Activated B cell treated with CpG ODN at 0.5 μM for 24 hours (primary cell): ENCODE data around the gene HS6ST1. TPM values are rescaled to one million over a fixed set of nuclear protein-coding genes. Genes with fewer than 3 reads are reported as not detected.

Experiments
- ATAC-seq: fragments of 200-7000 bp; cut with Tn5 transposase; one replicate; pipeline ENCODE4 v1.10.0; 2021; ENCODE audit warnings: low read depth, mild to moderate bottlenecking, moderate library complexity
- CTCF ChIA-PET: fragments of 350-600 bp; sonication (Branson Sonifier 250); formaldehyde crosslinking; loops from one replicate; lab custom pipeline; 2021; ENCODE audit warnings: antibody characterized with exemption; lab: Charles Lee
- POLR2A ChIA-PET: fragments of 350-600 bp; sonication (Branson Sonifier 250); formaldehyde crosslinking; loops from one replicate; lab custom pipeline; 2021; ENCODE audit warnings: antibody characterized with exemption; lab: Charles Lee
- DNase-seq: peaks from one replicate; pipeline ENCODE4 v3.0.0; 2022
- H3K27ac Mint-ChIP-seq: one replicate; pipeline ENCODE4 v1.8.0; 2020; ENCODE audit warnings: mixed read lengths
- H3K27me3 Mint-ChIP-seq: one replicate; pipeline ENCODE4 v1.8.0; 2021; ENCODE audit warnings: mixed read lengths
- H3K36me3 Mint-ChIP-seq: one replicate; pipeline ENCODE4 v1.8.0; 2021; ENCODE audit warnings: low read depth, mixed read lengths
- H3K4me1 Mint-ChIP-seq: one replicate; pipeline ENCODE4 v1.8.0; 2021; ENCODE audit warnings: mixed read lengths
- H3K4me3 Mint-ChIP-seq: one replicate; pipeline ENCODE4 v1.8.0; 2020; ENCODE audit warnings: mild to moderate bottlenecking, mixed read lengths
- H3K9me3 Mint-ChIP-seq: one replicate; pipeline ENCODE4 v1.8.0; 2020; ENCODE audit warnings: mixed read lengths
- intact Hi-C: fragments of 100-400 bp; cut with micrococcal nuclease; formaldehyde crosslinking; loops from one replicate; pipeline ENCODE4 v1.15.1; 2024
- total RNA-seq: library from RNA; stranded (reverse); gene quantifications from 2 replicates; pipeline ENCODE4 v1.2.3, GENCODE V29; 2022
- TF ChIP-seq, protein P1 (sequence below): fragments of 200-600 bp; IDR thresholded peaks from one replicate; pipeline ENCODE4 v1.8.0; 2022; ENCODE audit warnings: antibody characterized with exemption, mild to moderate bottlenecking

Gene HS6ST1
- total RNA-seq, 1 donor from 2014 or later = 16.9 TPM

GRCh38 chr2:128344101-128344500 is 25.4 kb upstream of the HS6ST1 start:
- DNase-seq = no peak
- H3K36me3 Mint-ChIP-seq = no peaks in the 10 kb centered on the region
- H3K9me3 Mint-ChIP-seq = peaks cover 8% of the 10 kb centered on the region
- H3K27me3 Mint-ChIP-seq = no peaks in the 10 kb centered on the region
- POLR2A ChIA-PET = no interaction called here
- CTCF ChIA-PET = no interaction called here
- intact Hi-C loops = no loop called here
- TF ChIP-seq, protein P1, sequence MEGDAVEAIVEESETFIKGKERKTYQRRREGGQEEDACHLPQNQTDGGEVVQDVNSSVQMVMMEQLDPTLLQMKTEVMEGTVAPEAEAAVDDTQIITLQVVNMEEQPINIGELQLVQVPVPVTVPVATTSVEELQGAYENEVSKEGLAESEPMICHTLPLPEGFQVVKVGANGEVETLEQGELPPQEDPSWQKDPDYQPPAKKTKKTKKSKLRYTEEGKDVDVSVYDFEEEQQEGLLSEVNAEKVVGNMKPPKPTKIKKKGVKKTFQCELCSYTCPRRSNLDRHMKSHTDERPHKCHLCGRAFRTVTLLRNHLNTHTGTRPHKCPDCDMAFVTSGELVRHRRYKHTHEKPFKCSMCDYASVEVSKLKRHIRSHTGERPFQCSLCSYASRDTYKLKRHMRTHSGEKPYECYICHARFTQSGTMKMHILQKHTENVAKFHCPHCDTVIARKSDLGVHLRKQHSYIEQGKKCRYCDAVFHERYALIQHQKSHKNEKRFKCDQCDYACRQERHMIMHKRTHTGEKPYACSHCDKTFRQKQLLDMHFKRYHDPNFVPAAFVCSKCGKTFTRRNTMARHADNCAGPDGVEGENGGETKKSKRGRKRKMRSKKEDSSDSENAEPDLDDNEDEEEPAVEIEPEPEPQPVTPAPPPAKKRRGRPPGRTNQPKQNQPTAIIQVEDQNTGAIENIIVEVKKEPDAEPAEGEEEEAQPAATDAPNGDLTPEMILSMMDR = no peak
- no peaks in the 10 kb centered on the region for H3K4me1 Mint-ChIP-seq
- ATAC-seq = no peak
- H3K27ac Mint-ChIP-seq = no peak overlapping the region
- H3K4me3 Mint-ChIP-seq = no peak overlapping the region

DNA sequence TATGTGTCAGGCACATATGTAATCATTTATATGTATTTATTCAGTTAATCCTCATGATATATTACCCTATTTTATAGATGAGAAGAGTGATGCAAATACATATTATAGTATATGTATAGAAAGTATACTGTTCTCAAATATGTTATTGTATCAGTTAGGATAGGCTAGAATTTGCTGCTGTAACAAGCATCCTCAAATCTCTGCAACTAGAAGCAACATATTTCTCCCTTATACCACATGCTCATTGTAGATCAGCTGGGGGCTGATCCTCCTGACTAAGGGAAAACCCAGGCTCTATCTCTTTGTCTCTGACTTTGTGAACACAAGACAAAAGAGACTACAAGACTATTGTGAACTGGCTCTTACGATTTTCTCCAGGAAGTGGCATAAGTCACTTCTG is 24.8 kb upstream of the HS6ST1 start:
- TF ChIP-seq, protein P1 = no peak
- intact Hi-C loops = no loop called here
- H3K27me3 Mint-ChIP-seq = no peaks in the 10 kb centered on the region
- DNase-seq (no peak), ATAC-seq (no peak)
- no peaks in the 10 kb centered on the region for H3K36me3 Mint-ChIP-seq
- ChIA-PET POLR2A (no interaction called here), CTCF (no interaction called here)
- peaks cover 8% of the 10 kb centered on the region for H3K9me3 Mint-ChIP-seq
- no peak overlapping the region for H3K4me3 Mint-ChIP-seq
- H3K27ac Mint-ChIP-seq = no peak overlapping the region
- H3K4me1 Mint-ChIP-seq = no peaks in the 10 kb centered on the region

- TF ChIP-seq, protein P1 = no peak
- intact Hi-C loops = no loop called here
- Mint-ChIP-seq H3K9me3 (peaks cover 8% of the 10 kb centered on the region), H3K27ac (no peak overlapping the region), H3K36me3 (no peaks in the 10 kb centered on the region), H3K27me3 (no peaks in the 10 kb centered on the region), H3K4me3 (no peak overlapping the region), H3K4me1 (no peaks in the 10 kb centered on the region)
- ATAC-seq (no peak), DNase-seq (no peak)
- ChIA-PET CTCF (no interaction called here), POLR2A (interaction anchor here (0.6 kb wide), 1 partner anchor 285 kb away, joined by 5 read pairs; no protein-coding TSS in a partner anchor)
These were observed 23.9 kb upstream of the HS6ST1 start for GRCh38 chr2:128342550-128342949.

DNA sequence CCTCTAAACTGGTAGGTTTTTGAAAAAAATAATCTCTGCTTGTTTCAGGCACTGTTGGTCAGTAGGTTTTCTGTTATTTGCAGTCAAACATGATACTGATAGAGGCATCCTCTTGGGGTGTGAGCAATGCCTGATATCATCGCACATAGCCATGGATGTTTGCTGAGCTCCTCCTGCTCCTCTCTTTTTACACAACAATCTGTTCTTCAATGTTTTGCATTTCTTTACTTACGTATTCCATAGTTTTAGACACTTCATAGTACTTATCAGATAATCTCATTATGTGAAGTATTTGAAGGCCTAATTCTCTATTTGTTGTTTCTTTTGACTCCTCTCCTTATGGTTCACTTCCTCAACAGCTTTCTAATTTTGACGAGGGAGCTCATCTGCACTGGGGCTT is 23.0 kb upstream of the HS6ST1 start:
- Mint-ChIP-seq H3K9me3 (peaks cover 8% of the 10 kb centered on the region), H3K27me3 (no peaks in the 10 kb centered on the region), H3K4me3 (no peak overlapping the region), H3K27ac (no peak overlapping the region), H3K4me1 (no peaks in the 10 kb centered on the region), H3K36me3 (no peaks in the 10 kb centered on the region)
- TF ChIP-seq, protein P1 = no peak
- intact Hi-C loops = no loop called here
- no peak for DNase-seq
- CTCF ChIA-PET = no interaction called here
- POLR2A ChIA-PET = no interaction called here
- no peak for ATAC-seq

- peaks cover 2% of the 10 kb centered on the region for H3K36me3 Mint-ChIP-seq
- H3K27ac Mint-ChIP-seq = no peak overlapping the region
- no peak for ATAC-seq
- H3K9me3 Mint-ChIP-seq = peaks cover 18% of the 10 kb centered on the region
- H3K4me1 Mint-ChIP-seq = no peaks in the 10 kb centered on the region
- CTCF ChIA-PET = no interaction called here
- H3K27me3 Mint-ChIP-seq = peaks cover 3% of the 10 kb centered on the region
- TF ChIP-seq, protein P1 = no peak
- POLR2A ChIA-PET = no interaction called here
- DNase-seq = no peak
- intact Hi-C loops = no loop called here
- no peak overlapping the region for H3K4me3 Mint-ChIP-seq
These were observed 13.5 kb upstream of the HS6ST1 start for GRCh38 chr2:128332091-128332634.
